SK-N-SH treated with all-trans-retinoic acid at 6 μM for 48 hours (cell line): ENCODE data around the gene ACP1.

Source experiments
- ATAC-seq: fragments of 200-7000 bp; cut with Tn5 transposase; 3 replicates; pipeline ENCODE4 v1.9.1; 2020; ENCODE audit warnings: mild to moderate bottlenecking, moderate library complexity
- ARNTL ChIP-seq: fragments of 450-650 bp; formaldehyde crosslinking; IDR thresholded peaks from 2 replicates; pipeline ENCODE4 v1.5.0; 2020; ENCODE audit warnings: low read depth, mild to moderate bottlenecking, moderate library complexity, borderline replicate concordance
- BACH2 ChIP-seq: fragments of 250-450 bp; sonication (Bioruptor Pico); IDR thresholded peaks from 2 replicates; pipeline ENCODE4 v1.9.0; 2021; ENCODE audit warnings: mild to moderate bottlenecking, borderline replicate concordance
- ESRRG ChIP-seq: fragments of 250-450 bp; sonication (Bioruptor Pico); IDR thresholded peaks from 2 replicates; pipeline ENCODE4 v1.6.1; 2021; ENCODE audit warnings: mild to moderate bottlenecking
- GLIS3 ChIP-seq: fragments of 250-450 bp; sonication (Bioruptor Pico); IDR thresholded peaks from 2 replicates; pipeline ENCODE4 v1.5.0; 2020; ENCODE audit warnings: mild to moderate bottlenecking, moderate library complexity
- ISL1 ChIP-seq: fragments of 250-450 bp; sonication (Bioruptor Pico); IDR thresholded peaks from 2 replicates; pipeline ENCODE4 v2.1.2; 2022; ENCODE audit warnings: mild to moderate bottlenecking, moderate library complexity
- OSR1 ChIP-seq: fragments of 250-450 bp; sonication (Bioruptor Pico); IDR thresholded peaks from 2 replicates; pipeline ENCODE4 v1.8.0; 2022; ENCODE audit warnings: moderate library complexity, mild to moderate bottlenecking, inconsistent platforms
- PPARA ChIP-seq: fragments of 250-450 bp; sonication (Bioruptor Pico); IDR thresholded peaks from 2 replicates; pipeline ENCODE4 v1.5.0; 2020; ENCODE audit warnings: mild to moderate bottlenecking, borderline replicate concordance
- RARB ChIP-seq: fragments of 250-450 bp; sonication (Bioruptor Pico); IDR thresholded peaks from 2 replicates; pipeline ENCODE4 v1.8.0; 2021; ENCODE audit warnings: mild to moderate bottlenecking, moderate library complexity
- SNAI2 ChIP-seq: fragments of 250-450 bp; sonication (Bioruptor Pico); IDR thresholded peaks from 2 replicates; pipeline ENCODE4 v1.5.0; 2020; ENCODE audit warnings: mild to moderate bottlenecking, moderate library complexity
- TCF4 ChIP-seq: fragments of 250-450 bp; sonication (Bioruptor Pico); IDR thresholded peaks from 2 replicates; pipeline ENCODE4 v1.8.0; 2021; ENCODE audit warnings: mild to moderate bottlenecking, moderate library complexity, borderline replicate concordance
- TOX ChIP-seq: fragments of 250-450 bp; sonication (Bioruptor Pico); IDR thresholded peaks from 2 replicates; pipeline ENCODE4 v1.8.0; 2021; ENCODE audit warnings: mild to moderate bottlenecking, moderate library complexity, borderline replicate concordance
- ZC3H10 ChIP-seq: fragments of 250-450 bp; sonication (Bioruptor Pico); IDR thresholded peaks from 2 replicates; pipeline ENCODE4 v1.5.1; 2021; ENCODE audit warnings: mild to moderate bottlenecking, moderate library complexity
- ZFP3 ChIP-seq: fragments of 250-450 bp; sonication (Bioruptor Pico); IDR thresholded peaks from 2 replicates; pipeline ENCODE4 v1.5.0; 2020; ENCODE audit warnings: mild to moderate bottlenecking, moderate library complexity
- ZFP30 ChIP-seq: fragments of 450-650 bp; formaldehyde crosslinking; IDR thresholded peaks from 2 replicates; pipeline ENCODE4 v1.5.0; 2022; ENCODE audit warnings: mild to moderate bottlenecking, moderate library complexity
- ZNF565 ChIP-seq: fragments of 450-650 bp; formaldehyde crosslinking; conservative IDR thresholded peaks from 2 replicates; pipeline ENCODE4 v1.5.0; 2020; ENCODE audit warnings: low read depth, mild to moderate bottlenecking, moderate library complexity
- ZNF70 ChIP-seq: fragments of 450-650 bp; formaldehyde crosslinking; IDR thresholded peaks from 2 replicates; pipeline ENCODE4 v1.5.0; 2020; ENCODE audit warnings: mild to moderate bottlenecking, moderate library complexity
- ZNF8 ChIP-seq: fragments of 450-650 bp; formaldehyde crosslinking; IDR thresholded peaks from 2 replicates; pipeline ENCODE4 v1.5.0; 2020; ENCODE audit warnings: mild to moderate bottlenecking, moderate library complexity
- TF ChIP-seq, protein P1 (sequence below): fragments of 250-450 bp; sonication (Bioruptor Pico); IDR thresholded peaks from 2 replicates; pipeline ENCODE4 v1.5.1; 2021; ENCODE audit warnings: mild to moderate bottlenecking, moderate library complexity
- TF ChIP-seq, protein P2 (sequence below): fragments of 250-450 bp; sonication (Bioruptor Pico); IDR thresholded peaks from 2 replicates; pipeline ENCODE4 v1.8.0; 2020; ENCODE audit warnings: mild to moderate bottlenecking, moderate library complexity, borderline replicate concordance
- TF ChIP-seq, protein P3 (sequence below): fragments of 250-450 bp; sonication (Bioruptor Pico); IDR thresholded peaks from 2 replicates; pipeline ENCODE4 v1.5.0; 2020; ENCODE audit warnings: mild to moderate bottlenecking, moderate library complexity
- TF ChIP-seq, protein P4 (sequence below): fragments of 250-450 bp; sonication (Bioruptor Pico); IDR thresholded peaks from 2 replicates; pipeline ENCODE4 v1.8.0; 2021; ENCODE audit warnings: low read depth, mild to moderate bottlenecking, moderate library complexity, borderline replicate concordance

ACP1 gene

DNA sequence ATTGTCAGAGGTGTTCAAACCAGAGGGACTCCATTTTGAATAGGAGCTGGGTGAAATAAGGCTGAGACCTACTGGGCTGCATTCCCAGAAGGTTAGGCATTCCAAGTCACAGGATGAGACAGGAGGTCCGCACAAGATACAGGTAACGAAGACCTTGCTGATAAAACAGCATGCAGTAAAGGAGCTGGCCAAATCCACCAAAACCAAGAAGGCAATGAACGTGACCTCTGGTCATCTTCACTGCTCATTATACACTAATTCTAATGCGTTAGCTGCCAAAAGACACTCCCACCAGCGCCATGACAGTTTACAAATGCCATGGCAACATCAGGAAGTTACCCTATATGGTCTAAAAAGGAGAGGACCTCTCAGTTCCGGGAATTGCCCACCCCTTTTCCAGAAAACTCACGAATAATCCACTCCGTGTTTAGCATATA, 11.5 kb upstream of the ACP1 start:
- TF ChIP-seq ZNF565 (CRISPR knock-in tag) (no peak), ARNTL (CRISPR knock-in tag) (no peak), GLIS3 (no peak), OSR1 (CRISPR knock-in tag) (no peak), RARB (CRISPR knock-in tag) (no peak), ZNF8 (CRISPR knock-in tag) (no peak)
- TF ChIP-seq, protein P1, sequence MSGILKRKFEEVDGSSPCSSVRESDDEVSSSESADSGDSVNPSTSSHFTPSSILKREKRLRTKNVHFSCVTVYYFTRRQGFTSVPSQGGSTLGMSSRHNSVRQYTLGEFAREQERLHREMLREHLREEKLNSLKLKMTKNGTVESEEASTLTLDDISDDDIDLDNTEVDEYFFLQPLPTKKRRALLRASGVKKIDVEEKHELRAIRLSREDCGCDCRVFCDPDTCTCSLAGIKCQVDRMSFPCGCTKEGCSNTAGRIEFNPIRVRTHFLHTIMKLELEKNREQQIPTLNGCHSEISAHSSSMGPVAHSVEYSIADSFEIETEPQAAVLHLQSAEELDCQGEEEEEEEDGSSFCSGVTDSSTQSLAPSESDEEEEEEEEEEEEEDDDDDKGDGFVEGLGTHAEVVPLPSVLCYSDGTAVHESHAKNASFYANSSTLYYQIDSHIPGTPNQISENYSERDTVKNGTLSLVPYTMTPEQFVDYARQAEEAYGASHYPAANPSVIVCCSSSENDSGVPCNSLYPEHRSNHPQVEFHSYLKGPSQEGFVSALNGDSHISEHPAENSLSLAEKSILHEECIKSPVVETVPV = no peak
- ATAC-seq = no peak

DNA sequence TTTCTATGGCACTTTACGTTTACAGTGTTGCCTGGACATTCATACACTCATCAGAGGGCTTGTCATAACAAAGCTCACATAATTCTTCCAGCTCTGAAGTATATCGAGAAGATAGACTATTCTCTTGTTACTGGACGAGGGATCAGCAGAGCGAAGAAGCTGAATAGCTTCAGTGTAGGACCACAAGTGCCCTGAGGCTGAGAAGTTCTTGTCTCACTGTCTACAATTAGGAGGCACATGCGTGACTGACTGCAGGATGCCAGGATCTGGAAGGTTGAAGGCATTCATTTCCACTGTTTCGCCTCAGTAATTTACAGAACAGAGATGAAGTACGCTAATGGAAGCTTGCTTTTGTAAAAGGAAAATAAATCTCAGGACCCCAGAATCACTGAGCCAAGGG, 10.5 kb upstream of the ACP1 start:
- ATAC-seq = no peak
- TF ChIP-seq, protein P2, sequence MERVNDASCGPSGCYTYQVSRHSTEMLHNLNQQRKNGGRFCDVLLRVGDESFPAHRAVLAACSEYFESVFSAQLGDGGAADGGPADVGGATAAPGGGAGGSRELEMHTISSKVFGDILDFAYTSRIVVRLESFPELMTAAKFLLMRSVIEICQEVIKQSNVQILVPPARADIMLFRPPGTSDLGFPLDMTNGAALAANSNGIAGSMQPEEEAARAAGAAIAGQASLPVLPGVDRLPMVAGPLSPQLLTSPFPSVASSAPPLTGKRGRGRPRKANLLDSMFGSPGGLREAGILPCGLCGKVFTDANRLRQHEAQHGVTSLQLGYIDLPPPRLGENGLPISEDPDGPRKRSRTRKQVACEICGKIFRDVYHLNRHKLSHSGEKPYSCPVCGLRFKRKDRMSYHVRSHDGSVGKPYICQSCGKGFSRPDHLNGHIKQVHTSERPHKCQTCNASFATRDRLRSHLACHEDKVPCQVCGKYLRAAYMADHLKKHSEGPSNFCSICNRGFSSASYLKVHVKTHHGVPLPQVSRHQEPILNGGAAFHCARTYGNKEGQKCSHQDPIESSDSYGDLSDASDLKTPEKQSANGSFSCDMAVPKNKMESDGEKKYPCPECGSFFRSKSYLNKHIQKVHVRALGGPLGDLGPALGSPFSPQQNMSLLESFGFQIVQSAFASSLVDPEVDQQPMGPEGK = no peak
- no peak for TF ChIP-seq ZNF8 (CRISPR knock-in tag)
- no peak for TF ChIP-seq ZNF565 (CRISPR knock-in tag)
- TF ChIP-seq SNAI2 = no peak
- no peak for TF ChIP-seq TCF4
- no peak for TF ChIP-seq ARNTL (CRISPR knock-in tag)
- no peak for TF ChIP-seq PPARA (CRISPR knock-in tag)
- no peak for TF ChIP-seq OSR1 (CRISPR knock-in tag)
- TF ChIP-seq, protein P1 = no peak
- no peak for TF ChIP-seq ISL1 (CRISPR knock-in tag)
- TF ChIP-seq ZFP3 = no peak
- TF ChIP-seq ZC3H10 (CRISPR knock-in tag) = no peak
- TF ChIP-seq ZFP30 (CRISPR knock-in tag) = no peak
- TF ChIP-seq ESRRG (CRISPR knock-in tag) = no peak
- TF ChIP-seq RARB (CRISPR knock-in tag) = no peak
- no peak for TF ChIP-seq BACH2

DNA sequence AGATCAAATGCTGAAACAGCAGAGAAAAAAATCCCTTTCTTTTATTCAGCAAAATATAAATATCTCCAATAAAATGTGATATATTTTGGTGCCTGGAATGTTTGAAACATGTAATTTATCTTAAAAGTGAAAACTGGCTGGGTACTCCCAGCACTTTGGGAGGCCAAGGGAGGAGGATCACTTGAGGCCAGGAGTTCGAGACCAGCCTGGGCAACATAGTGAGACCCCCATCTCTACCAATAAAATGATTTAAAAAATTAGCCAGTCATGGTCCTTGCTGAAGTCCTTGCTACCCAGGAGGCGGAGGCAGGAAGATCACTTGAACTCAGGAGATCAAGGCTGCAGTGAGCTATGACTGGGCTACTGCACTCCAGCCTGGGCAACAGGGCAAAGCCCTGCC, 9.6 kb upstream of the ACP1 start:
- ATAC-seq = no peak
- no peak for TF ChIP-seq RARB (CRISPR knock-in tag)
- no peak for TF ChIP-seq BACH2
- TF ChIP-seq GLIS3 = no peak
- TF ChIP-seq ZNF565 (CRISPR knock-in tag) = no peak
- TF ChIP-seq TOX (CRISPR knock-in tag) = no peak
- TF ChIP-seq ZFP30 (CRISPR knock-in tag) = no peak
- TF ChIP-seq, protein P1 = no peak
- TF ChIP-seq, all 23 proteins: peak for 0

DNA sequence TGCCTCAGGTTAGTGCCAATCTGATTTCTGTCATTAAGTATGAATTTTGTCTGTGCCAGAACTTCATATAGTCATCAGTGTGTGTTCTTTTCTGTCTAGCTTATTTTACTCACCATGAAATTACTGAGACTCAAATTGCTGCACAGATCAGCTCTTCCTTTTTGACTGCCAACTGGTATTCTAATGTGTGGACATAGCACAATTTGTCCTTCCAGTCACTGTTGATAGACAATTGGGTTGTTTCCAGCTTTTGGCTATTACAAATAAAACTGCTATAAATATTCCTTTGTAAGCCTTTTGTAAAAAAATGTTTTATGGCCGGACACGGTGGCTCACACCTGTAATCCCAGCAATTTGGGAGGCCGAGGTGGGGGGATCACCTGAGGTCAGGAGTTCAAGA, 8.7 kb upstream of the ACP1 start:
- no peak for ATAC-seq
- TF ChIP-seq ZNF8 (CRISPR knock-in tag) (no peak), ZFP30 (CRISPR knock-in tag) (no peak), ZC3H10 (CRISPR knock-in tag) (no peak), TOX (CRISPR knock-in tag) (no peak), SNAI2 (no peak), OSR1 (CRISPR knock-in tag) (no peak), BACH2 (no peak), PPARA (CRISPR knock-in tag) (no peak), ISL1 (CRISPR knock-in tag) (no peak), ZNF70 (CRISPR knock-in tag) (no peak)
- TF ChIP-seq, protein P2 = no peak
- TF ChIP-seq, protein P3, sequence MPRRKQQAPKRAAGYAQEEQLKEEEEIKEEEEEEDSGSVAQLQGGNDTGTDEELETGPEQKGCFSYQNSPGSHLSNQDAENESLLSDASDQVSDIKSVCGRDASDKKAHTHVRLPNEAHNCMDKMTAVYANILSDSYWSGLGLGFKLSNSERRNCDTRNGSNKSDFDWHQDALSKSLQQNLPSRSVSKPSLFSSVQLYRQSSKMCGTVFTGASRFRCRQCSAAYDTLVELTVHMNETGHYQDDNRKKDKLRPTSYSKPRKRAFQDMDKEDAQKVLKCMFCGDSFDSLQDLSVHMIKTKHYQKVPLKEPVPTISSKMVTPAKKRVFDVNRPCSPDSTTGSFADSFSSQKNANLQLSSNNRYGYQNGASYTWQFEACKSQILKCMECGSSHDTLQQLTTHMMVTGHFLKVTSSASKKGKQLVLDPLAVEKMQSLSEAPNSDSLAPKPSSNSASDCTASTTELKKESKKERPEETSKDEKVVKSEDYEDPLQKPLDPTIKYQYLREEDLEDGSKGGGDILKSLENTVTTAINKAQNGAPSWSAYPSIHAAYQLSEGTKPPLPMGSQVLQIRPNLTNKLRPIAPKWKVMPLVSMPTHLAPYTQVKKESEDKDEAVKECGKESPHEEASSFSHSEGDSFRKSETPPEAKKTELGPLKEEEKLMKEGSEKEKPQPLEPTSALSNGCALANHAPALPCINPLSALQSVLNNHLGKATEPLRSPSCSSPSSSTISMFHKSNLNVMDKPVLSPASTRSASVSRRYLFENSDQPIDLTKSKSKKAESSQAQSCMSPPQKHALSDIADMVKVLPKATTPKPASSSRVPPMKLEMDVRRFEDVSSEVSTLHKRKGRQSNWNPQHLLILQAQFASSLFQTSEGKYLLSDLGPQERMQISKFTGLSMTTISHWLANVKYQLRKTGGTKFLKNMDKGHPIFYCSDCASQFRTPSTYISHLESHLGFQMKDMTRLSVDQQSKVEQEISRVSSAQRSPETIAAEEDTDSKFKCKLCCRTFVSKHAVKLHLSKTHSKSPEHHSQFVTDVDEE = no peak
- TF ChIP-seq, protein P4, sequence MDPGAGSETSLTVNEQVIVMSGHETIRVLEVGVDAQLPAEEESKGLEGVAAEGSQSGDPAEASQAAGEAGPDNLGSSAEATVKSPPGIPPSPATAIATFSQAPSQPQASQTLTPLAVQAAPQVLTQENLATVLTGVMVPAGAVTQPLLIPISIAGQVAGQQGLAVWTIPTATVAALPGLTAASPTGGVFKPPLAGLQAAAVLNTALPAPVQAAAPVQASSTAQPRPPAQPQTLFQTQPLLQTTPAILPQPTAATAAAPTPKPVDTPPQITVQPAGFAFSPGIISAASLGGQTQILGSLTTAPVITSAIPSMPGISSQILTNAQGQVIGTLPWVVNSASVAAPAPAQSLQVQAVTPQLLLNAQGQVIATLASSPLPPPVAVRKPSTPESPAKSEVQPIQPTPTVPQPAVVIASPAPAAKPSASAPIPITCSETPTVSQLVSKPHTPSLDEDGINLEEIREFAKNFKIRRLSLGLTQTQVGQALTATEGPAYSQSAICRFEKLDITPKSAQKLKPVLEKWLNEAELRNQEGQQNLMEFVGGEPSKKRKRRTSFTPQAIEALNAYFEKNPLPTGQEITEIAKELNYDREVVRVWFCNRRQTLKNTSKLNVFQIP (CRISPR knock-in tag) = no peak
